Body of pancreas (tissue), 4 donors: ENCODE results near the gene FAM43B. TPM values are rescaled to one million over a fixed set of nuclear protein-coding genes. Genes with fewer than 3 reads are reported as not detected.

Experiments
- ATAC-seq: fragments of 150-250 bp; one replicate; pipeline ENCODE4 v1.9.1; 2016
- DNase-seq, 4 donors: peaks; one replicate each; pipeline ENCODE4 v3.0.0-alpha.2; 2019
- H3K27ac ChIP-seq, 4 donors: fragments of 200-600 bp; sonication (generic); 1 replicate in 3 of 4; 2 replicates in 1 of 4; pipeline versions ENCODE4 v1.5.1 to v1.6.1; 2016 to 2019; ENCODE audit warnings: mild to moderate bottlenecking in 1 of 4, mixed read lengths in 1 of 4, moderate library complexity in 1 of 4
- H3K27me3 ChIP-seq, 2 donors: fragments of 200-600 bp; sonication (generic); one replicate each; pipeline ENCODE4 v1.6.0; 2016; ENCODE audit warnings: mild to moderate bottlenecking in 1 of 2
- H3K36me3 ChIP-seq, 2 donors: fragments of 200-600 bp; sonication (generic); replicated peaks in 1 of 2; 2 replicates each; pipeline ENCODE4 v1.5.1; 2016; ENCODE audit warnings: low read depth in 2 of 2; ENCODE audit not compliant: insufficient read depth in 1 of 2
- H3K4me1 ChIP-seq: fragments of 200-600 bp; sonication (generic); one replicate; pipeline ENCODE4 v1.6.0; 2016
- H3K4me3 ChIP-seq, 2 donors: fragments of 200-600 bp; sonication (generic); 1 replicate in 1 of 2; 2 replicates in 1 of 2; pipeline ENCODE4 v1.5.1; 2016 to 2019
- H3K9me3 ChIP-seq, 3 donors: fragments of 200-600 bp; sonication (generic); 1 replicate in 2 of 3; 2 replicates in 1 of 3; pipeline ENCODE4 v1.5.1; 2016
- CTCF ChIP-seq, 7 experiments: fragments of 450-650 bp in 4 of 7; fragments of 200-600 bp in 3 of 7; sonication (generic) in 3 of 7; IDR thresholded peaks; one replicate each; pipeline ENCODE4 v1.5.1; 2016 to 2019; ENCODE audit warnings: antibody characterized with exemption in 7 of 7
- POLR2A ChIP-seq, 3 donors: fragments of 450-650 bp; IDR thresholded peaks; one replicate each; pipeline ENCODE4 v1.6.1; 2016; ENCODE audit warnings: antibody characterized with exemption in 3 of 3, mild to moderate bottlenecking in 2 of 3
- WGBS, 2 donors: methylation state at CpG; one replicate each; pipeline ENCODE4 v1.1.5; 2017; 5-methylcytosine and 5-hydroxymethylcytosine counted together
- intact Hi-C: fragments of 100-400 bp; cut with DNase I; formaldehyde crosslinking; loops from one replicate; pipeline ENCODE4 v1.15.1; 2023
- total RNA-seq, 2 donors: library from RNA; depleted of rRNA; stranded (reverse); fragments of >200 nt; gene quantifications; one replicate each; pipeline ENCODE4 v1.1.0, GENCODE V29; 2016

FAM43B gene
- 1 to 10 TPM in 1 of 2 donors, under 1 TPM in 1; 0.26 to 3.6 TPM for total RNA-seq

GRCh38 chr1:20551945-20552727, at the start of gene FAM43B:
TSS of gene FAM43B (plus strand) at chr1:20552573. CDS start at chr1:20552974, 401 bp downstream.
- no peaks in the 10 kb centered on the region for H3K36me3 ChIP-seq
- WGBS, 2 donors, result 1 to 2% methylated on average over 13 to 47 of the region's 47 CpGs
- DNase-seq (peak; percentile 21 to 49 (median 40)), ATAC-seq (peak; percentile 51)
- TF ChIP-seq POLR2A (IDR thresholded peaks at IDR 0.05) (no peak), CTCF (IDR thresholded peaks at IDR 0.05) (no peak)
- intact Hi-C loops, result no loop called here
- no peak within 1 kb of the TSS for H3K4me3 ChIP-seq
- no peak within 1 kb of the TSS for H3K27ac ChIP-seq
- peaks cover 0 to 12% of the 10 kb centered on the region in 2 donors for H3K27me3 ChIP-seq
- H3K4me1 ChIP-seq, result peaks cover 21% of the 10 kb centered on the region
- H3K9me3 ChIP-seq, result no peaks in the 10 kb centered on the region

GRCh38 chr1:20505488-20505887, 46.9 kb upstream of the FAM43B start:
- intact Hi-C loops, result no loop called here
- TF ChIP-seq POLR2A (IDR thresholded peaks at IDR 0.05) (no peak), CTCF (IDR thresholded peaks at IDR 0.05) (no peak)
- no peak for DNase-seq
- Histone ChIP-seq H3K27me3 (no peaks in the 10 kb centered on the region), H3K4me3 (no peak overlapping the region), H3K36me3 (peaks cover 14 to 15% of the 10 kb centered on the region in 2 donors), H3K27ac (no peak overlapping the region), H3K4me1 (peaks cover 26% of the 10 kb centered on the region), H3K9me3 (no peaks in the 10 kb centered on the region)
- no peak for ATAC-seq
- 90 to 100% methylated on average over 1 of the region's 1 CpG for WGBS, 2 donors

- WGBS, 2 donors, result 28 to 38% methylated on average over 5 of the region's 5 CpGs
- peaks cover 2% of the 10 kb centered on the region in 2 donors for H3K36me3 ChIP-seq
- DNase-seq (no peak), ATAC-seq (no peak)
- peak overlapping the region; percentile 71 to 100 for H3K4me3 ChIP-seq
- peaks cover 26% of the 10 kb centered on the region for H3K4me1 ChIP-seq
- TF ChIP-seq CTCF (IDR thresholded peaks at IDR 0.05), result no peak
- H3K9me3 ChIP-seq, result no peaks in the 10 kb centered on the region
- no peaks in the 10 kb centered on the region for H3K27me3 ChIP-seq
- intact Hi-C loops, result no loop called here
- peak overlapping the region; percentile 60 to 78 (median 66) for H3K27ac ChIP-seq
Measured at GRCh38 chr1:20507248-20507563, 45.2 kb upstream of the FAM43B start.

GRCh38 chr1:20507564-20508410, 44.6 kb upstream of the FAM43B start, which contains the start of gene MUL1:
TSS of gene MUL1 (minus strand) at chr1:20508151. CDS start at chr1:20508024, 127 bp downstream.
- H3K36me3 ChIP-seq, result peaks cover 0 to under 1% of the 10 kb centered on the region in 2 donors
- H3K4me1 ChIP-seq, result peaks cover 26% of the 10 kb centered on the region
- ATAC-seq (peak; percentile 98), DNase-seq (peak; percentile 92 to 95 (median 94))
- H3K4me3 ChIP-seq, result peak within 1 kb of the TSS; percentile 71 to 100
- H3K27me3 ChIP-seq, result no peaks in the 10 kb centered on the region
- TF ChIP-seq POLR2A (IDR thresholded peaks at IDR 0.05), result peak; percentile 55 to 79 (median 77)
- peak in 1 of 7 experiments; percentile 11 for TF ChIP-seq CTCF (IDR thresholded peaks at IDR 0.05)
- no peaks in the 10 kb centered on the region for H3K9me3 ChIP-seq
- 0 to 1% methylated on average over 13 to 57 of the region's 58 CpGs for WGBS, 2 donors
- intact Hi-C loops, result no loop called here
- H3K27ac ChIP-seq, result peak within 1 kb of the TSS; percentile 60 to 78 (median 66)
